H1 (cell line): ENCODE measurements around the gene ARPC2. TPM values are rescaled to one million over a fixed set of nuclear protein-coding genes. Genes with fewer than 3 reads are reported as not detected.

ENCODE experiments used
- ASH2L ChIP-seq: fragments of 200-600, 300-600 bp; sonication (generic); IDR thresholded peaks from one replicate; pipeline ENCODE4 v1.7.1; 2017; ENCODE audit warnings: low read length
- CBX8 ChIP-seq: fragments of 300-800, 300-1000 bp; sonication (generic); IDR thresholded peaks from 2 replicates; pipeline ENCODE4 v1.7.1; 2016; ENCODE audit warnings: low read depth, low read length, borderline replicate concordance
- EP300 ChIP-seq, 2 experiments: IDR thresholded peaks; 1 replicate in 1 of 2; 2 replicates in 1 of 2; pipeline ENCODE4 v1.6.1; 2011 to 2012; ENCODE audit warnings: low read depth in 2 of 2, low read length in 2 of 2, mild to moderate bottlenecking in 2 of 2, borderline replicate concordance in 1 of 2, inconsistent platforms in 1 of 2, moderate library complexity in 1 of 2
- GABPA ChIP-seq: IDR thresholded peaks from 2 replicates; pipeline ENCODE4 v1.6.1; 2011; ENCODE audit warnings: mild to moderate bottlenecking, low read length, moderate library complexity, borderline replicate concordance; ENCODE audit not compliant: insufficient read depth
- NRF1 ChIP-seq: IDR thresholded peaks from 2 replicates; pipeline ENCODE4 v1.6.1; 2011; ENCODE audit warnings: mild to moderate bottlenecking, low read depth, low read length, improper control_type of control experiment
- RAD21 ChIP-seq, 2 experiments: IDR thresholded peaks in 1 of 2; conservative IDR thresholded peaks in 1 of 2; 2 replicates each; pipeline ENCODE4 v1.6.1; 2011; ENCODE audit warnings: low read depth in 2 of 2, low read length in 2 of 2, improper control_type of control experiment in 1 of 2, inconsistent platforms in 1 of 2, mild to moderate bottlenecking in 1 of 2, moderate library complexity in 1 of 2
- RXRA ChIP-seq: IDR thresholded peaks from 2 replicates; pipeline ENCODE4 v1.6.1; 2011; ENCODE audit warnings: low read depth, mild to moderate bottlenecking, low read length, moderate library complexity; ENCODE audit not compliant: insufficient read depth
- SIX5 ChIP-seq: IDR thresholded peaks from 2 replicates; pipeline ENCODE4 v1.6.1; 2011; ENCODE audit warnings: mild to moderate bottlenecking, low read depth, low read length
- SP2 ChIP-seq: IDR thresholded peaks from 2 replicates; pipeline ENCODE4 v1.6.1; 2012; ENCODE audit warnings: mild to moderate bottlenecking, low read length, inconsistent platforms
- polyA plus RNA-seq, 7 experiments: library from polyadenylated mRNA; depleted of rRNA in 3 of 7; stranded (reverse) in 5 of 7; unstranded in 2 of 7; fragments of >200 nt in 5 of 7; fragments of 200-250 nt in 2 of 7; gene quantifications; 1 replicate in 5 of 7; 2 replicates in 1 of 7; 4 replicates in 1 of 7; pipeline versions ENCODE4 v1.2.1 to v1.2.3, GENCODE V29; 2011 to 2013; ENCODE audit warnings: missing spikeins in 2 of 7, mixed read lengths in 2 of 7
- total RNA-seq: library from RNA; stranded (reverse); fragmentation: NEBNext Ultra II Directional; extraction: Animal tissue kit (Norgen Biotek cat#: 25700); gene quantifications from 2 replicates; pipeline ENCODE4 v1.2.1, GENCODE V29; 2021

ARPC2 gene
- total and polyA plus RNA-seq, 2 of the 8 experiments (the other 6 are each of a cell fraction or from before 2014, with no cell fraction given): 174 to 195 TPM

GRCh38 chr2:218292048-218293014, 75.3 kb downstream of the ARPC2 start, which contains the start of gene TMBIM1 (continued):
- TF ChIP-seq SIX5 (no peak), RXRA (no peak), ASH2L (no peak), EP300 (IDR thresholded peaks at IDR 0.05; ENCODE audit: borderline replicate concordance in 1 of 2, low read depth in 2 of 2, low read length in 2 of 2) (no peak), NRF1 (0 out of 2 replicates have a peak, but pooled peaks have one; percentile 3), CBX8 (no peak), GABPA (0 out of 2 replicates have a peak, but pooled peaks have one; percentile 46), SP2 (no peak), RAD21 (IDR thresholded peaks at IDR 0.05 in 1 of 2, conservative IDR thresholded peaks at IDR 0.05 in 1 of 2; ENCODE audit: low read depth in 2 of 2, low read length in 2 of 2) (peak; percentile 34 to 66; a peak in 3 of 4 replicates)
- TF ChIP-seq, all 59 proteins: peak for 15
